HCT116 (cell line): ENCODE data around the gene PDLIM5. TPM values are rescaled to one million over a fixed set of nuclear protein-coding genes. Genes with fewer than 3 reads are reported as not detected.

Experiments used
- ATAC-seq: fragments of 200-7000 bp; cut with Tn5 transposase; 2 replicates; pipeline ENCODE4 v1.9.1; 2020; ENCODE audit warnings: mild to moderate bottlenecking, moderate library complexity
- BruUV-seq: library from RNA; stranded (reverse); fragments of 400-500 nt; replicated peaks from 2 replicates; lab custom pipeline; 2021; lab: Mats Ljungman, UMichigan
- CTCF ChIA-PET: fragments of 300-600 bp; sonication (Branson Sonifier 250); formaldehyde crosslinking; loops from one replicate; lab custom pipeline; 2021; ENCODE audit warnings: antibody characterized with exemption; lab: Charles Lee
- POLR2A ChIA-PET: fragments of 300-600, 350-600 bp; sonication (Branson Sonifier 250); formaldehyde crosslinking; loops from one replicate; lab custom pipeline; 2021; ENCODE audit warnings: antibody characterized with exemption; lab: Charles Lee
- RAD21 ChIA-PET, 2 experiments: fragments of 300-600 bp; sonication (Branson Sonifier 250); formaldehyde crosslinking; loops; one replicate each; lab custom pipeline; 2023; ENCODE audit warnings: low total read pairs in 2 of 2; ENCODE audit not compliant: uncharacterized antibody in 2 of 2, unreplicated experiment in 2 of 2, low non-redundant PET in 1 of 2; lab: Charles Lee
- DNase-seq: peaks from one replicate; pipeline ENCODE4 v3.0.0-alpha.2; 2010; ENCODE audit warnings: low read depth, low spot score
- H2AFZ ChIP-seq: fragments of 200-600 bp; shearing (Covaris generic), sonication (generic); 2 replicates; pipeline ENCODE4 v1.6.1; 2017; ENCODE audit warnings: low read depth, mixed run types, mixed read lengths, antibody characterized with exemption, low read length; ENCODE audit not compliant: poor library complexity, severe bottlenecking
- H3K27ac ChIP-seq: 2 replicates; pipeline ENCODE4 v1.5.1; 2012; ENCODE audit warnings: low read depth, low read length
- H3K27me3 ChIP-seq: fragments of 200-600 bp; sonication (generic); 2 replicates; pipeline ENCODE4 v1.6.1; 2016; ENCODE audit warnings: mixed run types, low read length, mixed read lengths; ENCODE audit not compliant: insufficient read depth
- H3K36me3 ChIP-seq, 2 experiments: fragments of 200-500 bp in 1 of 2; fragments of 200-600 bp in 1 of 2; sonication (Bioruptor generic) in 1 of 2; sonication (generic) in 1 of 2; 2 replicates each; pipeline versions ENCODE4 v1.5.1 to v1.6.1; 2014 to 2016; ENCODE audit warnings: low read length in 2 of 2, inconsistent platforms in 1 of 2, mixed read lengths in 1 of 2, mixed run types in 1 of 2; ENCODE audit not compliant: insufficient read depth in 2 of 2, control insufficient read depth in 1 of 2
- H3K4me1 ChIP-seq, 2 experiments: fragments of 200-600 bp in 1 of 2; sonication (generic) in 1 of 2; 2 replicates each; pipeline versions ENCODE4 v1.5.1 to v1.6.1; 2012 to 2017; ENCODE audit warnings: low read length in 2 of 2, inconsistent platforms in 1 of 2, mild to moderate bottlenecking in 1 of 2, mixed read lengths in 1 of 2, mixed run types in 1 of 2, moderate library complexity in 1 of 2; ENCODE audit not compliant: insufficient read depth in 2 of 2, control insufficient read depth in 1 of 2
- H3K4me2 ChIP-seq: fragments of 200-600 bp; sonication (generic); 2 replicates; pipeline ENCODE4 v1.6.1; 2017; ENCODE audit warnings: mixed run types, low read length, mixed read lengths
- H3K4me3 ChIP-seq, 2 experiments: fragments of 200-600 bp in 1 of 2; sonication (generic) in 1 of 2; replicated peaks in 1 of 2; 2 replicates each; pipeline ENCODE4 v1.5.1; 2011 to 2016; ENCODE audit warnings: low read length in 2 of 2, control low read depth in 1 of 2, low read depth in 1 of 2, mild to moderate bottlenecking in 1 of 2, mixed read lengths in 1 of 2, mixed run types in 1 of 2
- H3K79me2 ChIP-seq: fragments of 200-600 bp; sonication (generic); 2 replicates; pipeline ENCODE4 v1.6.1; 2017; ENCODE audit warnings: mild to moderate bottlenecking, mixed run types, low read length, moderate library complexity, mixed read lengths; ENCODE audit not compliant: insufficient read depth
- H3K9ac ChIP-seq: fragments of 200-600 bp; sonication (generic); 2 replicates; pipeline ENCODE4 v1.6.1; 2016; ENCODE audit warnings: low read length, mixed read lengths
- H3K9me2 ChIP-seq: fragments of 200-600 bp; sonication (generic), shearing (Covaris generic); 2 replicates; pipeline ENCODE4 v1.6.1; 2017; ENCODE audit warnings: mixed run types, mild to moderate bottlenecking, moderate library complexity; ENCODE audit not compliant: insufficient read depth
- H3K9me3 ChIP-seq, 2 experiments: fragments of 200-500 bp in 1 of 2; fragments of 200-600 bp in 1 of 2; sonication (Bioruptor generic) in 1 of 2; sonication (generic) in 1 of 2; 2 replicates each; pipeline ENCODE4 v1.6.1; 2014 to 2017; ENCODE audit warnings: low read length in 2 of 2, mixed read lengths in 2 of 2, inconsistent platforms in 1 of 2, low read depth in 1 of 2, mild to moderate bottlenecking in 1 of 2, mixed run types in 1 of 2, moderate library complexity in 1 of 2; ENCODE audit not compliant: control insufficient read depth in 1 of 2, insufficient read depth in 1 of 2
- H4K20me1 ChIP-seq: fragments of 200-600 bp; sonication (generic), shearing (Covaris generic); 2 replicates; pipeline ENCODE4 v1.6.1; 2017; ENCODE audit warnings: mixed run types, mild to moderate bottlenecking, moderate library complexity; ENCODE audit not compliant: insufficient read depth
- EZH2phosphoT487 ChIP-seq: fragments of 200-600 bp; IDR thresholded peaks from 2 replicates; pipeline ENCODE4 v1.6.1; 2018; ENCODE audit warnings: antibody characterized with exemption, borderline replicate concordance
- FOSL1 ChIP-seq: IDR thresholded peaks from 2 replicates; pipeline ENCODE4 v1.6.1; 2012; ENCODE audit warnings: low read depth
- JUND ChIP-seq: IDR thresholded peaks from 2 replicates; pipeline ENCODE4 v1.6.1; 2012
- POLR2AphosphoS5 ChIP-seq: IDR thresholded peaks from 2 replicates; pipeline ENCODE4 v1.6.1; 2011; ENCODE audit warnings: mild to moderate bottlenecking, low read depth, low read length, moderate library complexity
- SIN3A ChIP-seq: IDR thresholded peaks from 2 replicates; pipeline ENCODE4 v1.6.1; 2012; ENCODE audit warnings: low read depth
- SRF ChIP-seq: IDR thresholded peaks from 2 replicates; pipeline ENCODE4 v1.6.1; 2012; ENCODE audit warnings: low read depth
- YY1 ChIP-seq: IDR thresholded peaks from 2 replicates; pipeline ENCODE4 v1.6.1; 2011; ENCODE audit warnings: low read length, low read depth, moderate library complexity, mild to moderate bottlenecking; ENCODE audit not compliant: insufficient replicate concordance; ENCODE audit errors: extremely low read depth
- intact Hi-C: fragments of 100-400 bp; cut with micrococcal nuclease; formaldehyde crosslinking; loops from 2 replicates; pipeline ENCODE4 v1.10.0; 2022
- total RNA-seq: library from RNA; stranded (reverse); gene quantifications from one replicate; pipeline ENCODE4 v1.2.1, GENCODE V29; 2021; ENCODE audit not compliant: unreplicated experiment
- TF ChIP-seq, protein P1 (sequence below): IDR thresholded peaks from 2 replicates; pipeline ENCODE4 v1.6.1; 2011; ENCODE audit warnings: mild to moderate bottlenecking, low read length, moderate library complexity; ENCODE audit not compliant: insufficient replicate concordance; ENCODE audit errors: extremely low read depth
- TF ChIP-seq, protein P2 (sequence below): IDR thresholded peaks from 2 replicates; pipeline ENCODE4 v1.6.1; 2012

The PDLIM5 gene
- total RNA-seq, 1 experiment from 2014 or later: 130 TPM

DNA sequence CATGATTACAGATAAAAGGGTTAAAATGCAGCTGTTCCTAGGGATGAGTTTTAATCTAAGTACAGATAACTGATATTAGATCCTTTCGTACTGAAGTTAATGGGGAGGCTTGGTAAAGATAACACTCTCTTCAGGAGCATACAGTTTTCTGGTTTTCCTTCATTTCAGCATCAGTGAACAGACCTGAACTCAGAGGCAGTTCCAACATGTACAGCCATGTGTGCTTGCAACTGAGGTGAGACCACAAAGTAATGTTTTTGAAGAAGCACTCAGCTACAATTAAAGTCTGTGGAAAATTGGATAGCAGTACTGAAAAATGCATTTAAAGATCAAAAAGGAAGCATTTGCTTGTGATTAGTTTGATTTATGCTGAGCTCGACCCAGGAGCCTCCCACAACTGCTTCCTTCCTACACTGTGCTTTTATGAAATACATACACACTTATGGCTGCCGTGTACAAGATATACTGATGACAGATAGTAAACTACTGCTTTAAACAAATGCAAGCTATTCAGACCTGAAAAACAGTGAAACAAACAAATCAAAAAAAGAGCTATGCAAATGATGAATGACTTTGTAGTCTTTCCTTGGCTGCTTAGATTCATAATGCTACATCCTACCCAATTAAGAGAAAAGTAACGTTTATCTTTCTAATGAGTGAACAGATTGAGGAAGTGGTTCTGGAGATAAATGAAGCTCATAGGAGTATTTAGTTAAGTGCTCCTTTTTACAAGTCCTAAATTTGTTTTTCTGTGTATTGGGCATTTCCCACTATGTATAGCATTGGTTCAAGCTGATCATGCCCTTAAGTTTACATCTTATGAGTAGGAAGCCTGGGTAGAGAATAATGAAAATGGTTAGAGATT lies 68.4 kb downstream of the PDLIM5 start:
- no peak overlapping the region for H3K4me2 ChIP-seq
- H3K27me3 ChIP-seq: no peaks in the 10 kb centered on the region
- no peak overlapping the region for H2AFZ ChIP-seq
- DNase-seq (no peak), ATAC-seq (no peak)
- no TSS peak for BruUV-seq
- peaks cover 41 to 56% of the 10 kb centered on the region in 2 experiments for H3K4me1 ChIP-seq
- intact Hi-C loops: no loop called here
- H3K9me2 ChIP-seq: 0 out of 2 replicates have a peak, but pooled peaks cover 3% of the 10 kb centered on the region
- H3K9me3 ChIP-seq: no peaks in the 10 kb centered on the region
- H4K20me1 ChIP-seq: no peaks in the 10 kb centered on the region
- no peak overlapping the region for H3K4me3 ChIP-seq
- peaks cover 40% of the 10 kb centered on the region for H3K79me2 ChIP-seq
- POLR2A ChIA-PET: no interaction called here
- RAD21 ChIA-PET: no interaction called here
- H3K27ac ChIP-seq: no peak overlapping the region
- no peak overlapping the region for H3K9ac ChIP-seq
- TF ChIP-seq, protein P1, sequence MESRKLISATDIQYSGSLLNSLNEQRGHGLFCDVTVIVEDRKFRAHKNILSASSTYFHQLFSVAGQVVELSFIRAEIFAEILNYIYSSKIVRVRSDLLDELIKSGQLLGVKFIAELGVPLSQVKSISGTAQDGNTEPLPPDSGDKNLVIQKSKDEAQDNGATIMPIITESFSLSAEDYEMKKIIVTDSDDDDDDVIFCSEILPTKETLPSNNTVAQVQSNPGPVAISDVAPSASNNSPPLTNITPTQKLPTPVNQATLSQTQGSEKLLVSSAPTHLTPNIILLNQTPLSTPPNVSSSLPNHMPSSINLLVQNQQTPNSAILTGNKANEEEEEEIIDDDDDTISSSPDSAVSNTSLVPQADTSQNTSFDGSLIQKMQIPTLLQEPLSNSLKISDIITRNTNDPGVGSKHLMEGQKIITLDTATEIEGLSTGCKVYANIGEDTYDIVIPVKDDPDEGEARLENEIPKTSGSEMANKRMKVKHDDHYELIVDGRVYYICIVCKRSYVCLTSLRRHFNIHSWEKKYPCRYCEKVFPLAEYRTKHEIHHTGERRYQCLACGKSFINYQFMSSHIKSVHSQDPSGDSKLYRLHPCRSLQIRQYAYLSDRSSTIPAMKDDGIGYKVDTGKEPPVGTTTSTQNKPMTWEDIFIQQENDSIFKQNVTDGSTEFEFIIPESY: no peak
- TF ChIP-seq JUND: no peak
- TF ChIP-seq, protein P2, sequence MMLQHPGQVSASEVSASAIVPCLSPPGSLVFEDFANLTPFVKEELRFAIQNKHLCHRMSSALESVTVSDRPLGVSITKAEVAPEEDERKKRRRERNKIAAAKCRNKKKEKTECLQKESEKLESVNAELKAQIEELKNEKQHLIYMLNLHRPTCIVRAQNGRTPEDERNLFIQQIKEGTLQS: no peak
- TF ChIP-seq YY1: no peak
- TF ChIP-seq FOSL1: no peak
- no peak for TF ChIP-seq SRF
- no peak for TF ChIP-seq EZH2phosphoT487
- TF ChIP-seq SIN3A: no peak
- no peak for TF ChIP-seq POLR2AphosphoS5
- H3K36me3 ChIP-seq: no peaks in the 10 kb centered on the region
- CTCF ChIA-PET: no interaction called here
